COLO668 (cell line): Measurements from ENCODE around the gene ZNF552.
"Not testable (repeated sequence)": the region's sequence is repeated elsewhere in the genome, so short reads cannot be mapped to it uniquely, and the experiment has no call there.

ENCODE experiments used
- DNase-seq: peaks from one replicate; lab custom pipeline; 2025; ENCODE audit not compliant: unreplicated experiment; lab: John Stamatoyannopoulos, UW

ZNF552 gene

GRCh38 chr19:57819475-57820148 is 4.9 kb upstream of the ZNF552 start:
- DNase-seq: peak; percentile 82

DNA sequence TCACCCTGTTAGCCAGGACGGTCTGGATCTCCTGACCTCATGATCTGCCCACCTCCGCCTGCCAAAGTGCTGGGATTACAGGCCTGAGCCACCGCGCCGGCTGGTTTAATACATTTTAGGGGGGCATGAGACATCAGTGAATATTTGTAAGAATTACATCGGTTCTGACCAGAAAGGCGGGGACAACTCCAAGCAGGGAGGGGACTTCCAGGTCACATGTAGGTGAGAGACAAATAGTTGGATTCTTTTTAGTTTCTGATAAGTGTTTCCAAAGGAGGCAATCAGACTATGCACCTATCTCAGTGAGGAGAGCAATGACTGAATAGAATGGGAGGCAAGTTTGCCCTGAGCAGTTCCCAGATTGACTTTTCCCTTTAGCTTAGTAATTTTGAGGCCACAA is 3.7 kb upstream of the ZNF552 start:
- DNase-seq: no peak

DNA sequence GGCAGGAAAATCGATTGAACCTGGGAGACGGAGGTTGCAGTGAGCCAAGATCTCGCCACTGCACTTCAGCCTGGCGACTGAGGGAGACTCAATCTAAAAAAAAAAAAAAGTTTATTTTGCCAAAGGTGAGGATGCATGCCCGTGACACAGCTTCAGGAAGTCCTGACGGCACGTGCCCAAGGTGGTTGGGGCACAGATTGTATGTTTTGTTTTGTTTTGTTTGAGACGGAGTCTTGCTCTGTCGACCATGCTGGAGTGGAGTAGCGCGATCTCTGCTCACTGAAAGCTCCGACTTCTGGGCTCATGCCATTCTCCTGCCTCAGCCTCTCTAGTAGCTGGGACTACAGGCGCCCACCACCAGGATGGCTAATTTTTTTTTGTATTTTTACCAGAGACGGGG is 3.3 kb upstream of the ZNF552 start:
- no peak for DNase-seq

- DNase-seq: no peak
Measured at GRCh38 chr19:57816652-57817051, 1.9 kb upstream of the ZNF552 start.

DNA sequence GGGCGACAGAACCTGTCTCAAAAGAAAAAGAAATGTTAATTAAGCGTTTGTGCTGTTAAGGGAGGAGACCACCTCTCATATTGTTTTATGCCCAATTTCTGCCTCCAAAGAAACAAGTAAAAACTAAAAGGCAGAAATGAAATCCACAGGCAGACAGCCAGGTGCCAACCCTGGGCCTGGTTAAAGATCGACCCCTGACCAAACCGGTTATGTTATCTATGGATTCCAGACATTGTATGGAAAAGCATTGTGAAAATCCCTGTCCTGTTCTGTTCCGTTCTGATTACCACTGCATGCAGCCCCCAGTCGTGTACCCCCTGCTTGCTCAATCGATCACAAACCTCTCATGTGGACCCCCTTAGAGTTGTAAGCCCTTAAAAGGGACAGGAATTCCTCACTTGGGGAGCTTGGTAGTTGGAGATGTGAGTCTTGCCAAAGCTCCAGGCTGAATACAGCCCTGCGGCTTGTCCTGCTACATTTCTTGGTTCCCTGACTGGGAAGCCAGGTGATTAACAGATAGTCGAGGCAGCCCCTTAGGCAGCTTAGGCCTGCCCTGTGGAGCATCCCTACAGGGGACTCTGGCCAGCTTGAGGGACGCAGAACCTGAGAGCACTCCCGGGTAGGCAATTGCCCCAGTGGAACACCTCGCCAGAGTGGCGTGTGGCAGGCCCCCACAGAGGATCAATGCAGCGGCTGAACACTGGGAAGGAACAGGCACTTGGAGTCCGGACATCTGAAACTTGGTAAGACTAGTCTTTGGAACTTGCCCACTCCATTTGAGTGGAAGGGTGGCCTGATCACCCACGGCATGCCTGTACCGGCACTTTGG is 748 bp upstream of the ZNF552 start:
- no peak for DNase-seq

- DNase-seq: peak; percentile 4
Measured at GRCh38 chr19:57813919-57814504, 701 bp downstream of the ZNF552 start.

DNA sequence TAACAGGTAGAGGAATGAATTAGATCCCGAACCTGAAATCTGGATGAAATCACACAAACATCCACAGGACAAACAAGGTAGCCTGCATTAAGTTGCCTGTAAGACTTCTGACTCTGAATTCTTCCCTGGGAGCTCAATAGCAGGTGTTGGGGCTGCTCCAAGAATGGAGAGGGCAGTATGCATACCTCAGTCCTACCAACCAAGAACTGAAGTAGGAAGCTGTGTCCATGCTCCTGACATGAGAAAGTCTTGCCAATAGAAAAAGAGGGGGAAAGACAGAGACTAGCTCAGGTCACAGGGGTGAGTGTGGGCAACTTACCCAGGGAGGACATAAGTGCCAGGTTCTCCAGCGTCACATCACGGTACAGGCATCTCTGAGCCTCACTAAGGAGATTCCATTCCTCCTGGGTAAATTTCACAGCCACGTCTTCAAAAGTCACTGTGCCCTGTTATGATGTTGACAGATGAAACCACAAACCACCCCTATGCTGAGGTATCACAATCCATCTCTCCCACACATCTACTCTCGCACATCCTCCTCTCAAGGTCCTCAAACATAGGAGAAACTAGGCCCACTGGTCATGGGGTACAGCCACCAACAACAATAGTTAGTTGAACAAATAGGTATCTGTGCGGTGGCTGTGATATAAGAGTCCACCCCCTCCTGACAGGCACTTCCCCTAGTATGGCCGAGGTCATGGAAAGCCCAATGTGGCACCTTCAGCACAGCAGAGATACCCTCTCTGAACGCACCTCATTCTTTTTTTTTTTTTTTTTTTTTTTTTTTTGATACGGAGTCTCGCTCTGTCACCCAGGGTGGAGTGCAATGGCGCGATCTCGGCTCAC is 1.5 kb downstream of the ZNF552 start:
- DNase-seq: not testable (repeated sequence)

DNA sequence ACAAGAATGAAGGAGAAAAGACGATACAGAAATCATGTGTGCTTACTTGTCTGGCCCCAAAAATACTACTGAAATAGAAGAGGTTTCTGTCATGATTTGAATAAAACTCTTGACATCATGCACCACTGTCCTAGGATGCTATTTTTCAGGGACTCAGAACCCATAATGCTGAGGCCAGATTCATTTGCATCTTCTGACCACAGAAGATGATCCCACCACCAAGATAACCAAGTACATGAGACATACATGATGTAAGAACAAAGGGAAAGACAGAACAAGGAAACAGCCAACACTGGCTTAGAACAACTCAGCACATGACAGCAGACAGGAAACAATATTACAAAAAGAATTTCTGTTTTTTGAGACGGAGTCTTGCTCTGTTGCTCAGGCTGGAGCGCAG is 2.5 kb downstream of the ZNF552 start:
- DNase-seq: no peak

DNA sequence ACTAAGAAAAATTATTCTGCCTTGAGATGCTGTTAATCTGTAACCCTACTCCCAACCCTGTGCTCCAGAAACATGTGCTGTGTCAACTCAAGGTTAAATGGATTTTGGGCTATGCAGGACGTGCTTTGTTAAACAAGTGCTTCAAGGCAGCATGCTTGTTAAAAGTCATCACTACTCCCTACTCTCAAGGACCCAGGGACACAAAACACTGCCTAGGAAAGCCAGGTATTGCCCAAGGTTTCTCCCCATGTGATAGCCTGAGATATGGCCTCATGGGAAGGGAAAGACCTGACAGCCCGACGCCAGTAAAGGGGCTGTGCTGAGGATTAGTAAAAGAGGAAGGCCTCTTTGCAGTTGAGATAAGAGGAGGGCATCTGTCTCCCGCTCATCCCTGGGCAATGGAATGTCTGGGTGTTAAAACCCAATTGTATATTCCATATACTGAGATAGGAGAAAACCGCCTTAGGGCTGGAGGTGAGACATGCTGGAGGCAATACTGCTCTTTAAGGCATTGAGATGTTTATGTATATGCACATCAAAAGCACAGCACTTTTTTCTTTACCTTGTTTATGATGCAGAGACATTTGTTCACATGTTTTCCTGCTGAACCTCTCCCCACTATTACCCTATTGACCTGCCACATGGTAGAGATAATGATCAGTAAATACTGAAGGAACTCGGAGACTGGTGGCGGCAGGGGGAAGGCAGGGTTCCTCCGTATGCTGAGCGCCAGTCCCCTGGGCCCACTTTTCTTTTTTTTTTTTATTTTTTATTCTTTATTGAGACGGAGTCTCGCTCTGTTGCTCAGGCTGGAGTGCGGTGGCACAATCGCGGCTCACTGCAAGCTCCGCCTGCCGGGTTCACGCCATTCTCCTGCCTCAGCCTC is 4.1 kb downstream of the ZNF552 start:
- DNase-seq: not testable (repeated sequence)

DNA sequence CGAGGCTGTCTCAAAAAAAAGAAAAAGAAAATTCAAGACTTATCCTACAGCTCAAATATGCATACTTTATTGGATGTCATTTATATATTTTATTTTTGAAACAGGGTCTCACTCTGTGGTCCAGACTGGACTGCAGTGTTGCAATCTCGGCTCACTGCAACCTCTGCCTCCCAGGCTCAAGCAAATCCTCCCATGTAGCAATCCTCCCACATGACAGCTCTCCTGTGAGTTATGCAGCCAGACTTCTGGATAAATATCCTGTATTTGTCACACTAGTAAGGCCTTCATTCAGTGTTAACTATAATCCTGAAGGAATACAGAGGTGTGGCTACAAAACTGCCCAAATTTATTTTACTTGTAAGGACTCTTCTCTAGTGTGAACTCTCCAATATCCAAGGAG is 7.2 kb downstream of the ZNF552 start:
- no peak for DNase-seq

DNA sequence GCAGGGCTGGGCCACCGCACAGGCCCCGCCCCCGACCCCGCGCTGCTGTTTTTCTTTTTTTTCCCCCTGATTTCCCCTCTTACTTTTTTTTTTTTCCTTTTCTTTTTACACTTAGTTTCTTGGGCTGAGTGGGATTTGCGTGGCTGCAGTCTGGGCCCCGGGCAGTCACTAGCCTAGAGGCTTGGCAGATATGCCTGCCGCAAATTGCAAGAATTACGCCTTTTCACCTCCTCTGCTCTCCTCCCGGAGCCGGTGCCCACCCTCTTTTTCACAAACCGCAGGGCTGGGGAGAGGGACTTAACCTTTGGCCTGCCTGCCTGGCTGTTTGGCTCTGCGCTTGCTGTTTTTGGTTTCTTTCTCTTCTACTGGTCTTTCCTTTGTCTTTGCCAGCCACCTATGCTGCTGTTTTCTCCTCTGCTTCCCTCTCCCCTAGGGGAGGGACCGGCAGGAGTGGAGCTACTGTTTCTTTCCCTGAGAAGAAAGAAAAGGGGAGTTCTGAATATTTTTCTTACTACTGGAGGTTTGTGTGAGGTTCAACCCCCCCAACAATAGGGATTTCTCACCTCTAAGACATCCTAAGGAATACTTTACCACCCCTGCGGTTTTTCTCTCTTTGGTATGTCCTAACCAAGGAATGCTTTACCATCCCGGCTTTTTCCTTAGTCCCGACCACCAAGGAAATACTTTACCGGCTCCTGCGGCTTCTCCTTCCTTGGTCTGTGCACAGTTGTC is 11.0 kb downstream of the ZNF552 start:
- DNase-seq: no peak

DNA sequence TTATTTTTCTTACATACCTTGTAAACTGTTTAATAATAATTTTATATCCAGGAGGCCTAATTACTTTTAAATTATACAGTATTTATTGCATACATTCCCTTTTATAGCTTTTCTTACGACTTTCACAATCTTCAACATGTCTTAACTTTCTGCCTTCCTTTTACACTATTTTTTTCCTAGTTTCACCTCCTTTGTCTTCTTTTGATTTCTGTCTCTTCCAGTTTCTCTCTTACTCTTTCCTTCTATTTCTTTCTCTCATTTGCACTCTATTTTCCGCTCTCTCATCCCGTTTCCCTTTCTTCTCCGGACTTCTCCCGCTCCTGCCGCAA is 11.5 kb downstream of the ZNF552 start:
- no peak for DNase-seq

DNA sequence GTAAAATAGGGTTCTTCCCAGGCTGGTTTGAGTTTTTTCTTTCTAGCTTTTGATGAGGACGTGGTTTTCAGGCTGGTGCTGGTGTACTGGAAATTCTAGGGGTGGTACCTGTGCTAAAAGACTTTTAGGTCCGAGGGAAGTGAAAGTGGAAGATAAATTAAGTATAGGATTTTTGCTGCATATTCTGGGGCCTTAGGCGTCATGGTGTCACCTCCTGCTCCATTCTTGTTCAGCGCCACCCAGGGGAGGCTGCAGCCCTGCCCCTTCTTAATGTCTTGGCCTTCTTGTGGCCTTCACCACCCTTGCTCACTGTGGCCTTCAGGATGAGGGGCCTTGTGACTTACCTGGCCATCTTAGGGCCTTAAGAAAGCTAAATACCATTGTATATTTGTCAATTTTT is 12.4 kb downstream of the ZNF552 start:
- no peak for DNase-seq

DNA sequence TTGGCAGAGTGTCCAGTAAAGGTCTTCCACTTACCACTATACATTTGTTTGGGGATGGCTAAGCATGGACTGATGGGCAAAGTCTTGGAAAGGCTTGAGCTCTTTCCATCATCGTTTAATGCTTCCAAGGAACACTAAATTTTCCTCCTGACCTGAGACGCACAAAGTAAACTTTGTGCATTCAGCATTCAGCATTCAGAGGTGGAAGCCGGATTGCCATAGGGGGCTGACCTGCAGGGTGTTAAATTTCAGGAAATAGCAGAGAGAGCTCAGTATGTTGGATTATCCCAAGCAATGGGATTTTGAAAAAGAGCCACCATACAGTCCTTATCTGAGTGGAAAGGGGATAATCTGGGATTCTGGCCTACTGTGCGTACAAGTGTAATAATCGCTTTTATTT is 14.0 kb downstream of the ZNF552 start:
- DNase-seq: no peak

DNA sequence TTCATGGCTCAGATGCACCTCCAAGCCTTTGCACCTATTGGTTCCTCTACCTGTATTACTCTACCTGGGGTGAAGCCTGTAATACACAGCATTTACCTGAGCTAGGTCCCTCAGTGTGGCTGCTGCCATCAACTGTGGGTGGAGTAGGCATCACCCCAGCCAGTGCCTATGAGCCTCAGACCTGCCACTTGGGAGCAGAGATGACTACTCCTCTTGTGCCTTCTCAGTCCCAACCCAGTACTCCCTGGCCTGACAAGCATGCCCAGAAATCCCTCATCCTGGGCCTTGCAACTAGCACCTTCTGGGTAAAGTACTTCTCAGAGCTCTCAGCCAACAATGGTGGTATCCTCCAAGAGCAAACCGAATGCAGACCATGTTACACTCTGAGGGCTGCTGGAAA is 18.1 kb downstream of the ZNF552 start:
- not testable (repeated sequence) for DNase-seq

DNA sequence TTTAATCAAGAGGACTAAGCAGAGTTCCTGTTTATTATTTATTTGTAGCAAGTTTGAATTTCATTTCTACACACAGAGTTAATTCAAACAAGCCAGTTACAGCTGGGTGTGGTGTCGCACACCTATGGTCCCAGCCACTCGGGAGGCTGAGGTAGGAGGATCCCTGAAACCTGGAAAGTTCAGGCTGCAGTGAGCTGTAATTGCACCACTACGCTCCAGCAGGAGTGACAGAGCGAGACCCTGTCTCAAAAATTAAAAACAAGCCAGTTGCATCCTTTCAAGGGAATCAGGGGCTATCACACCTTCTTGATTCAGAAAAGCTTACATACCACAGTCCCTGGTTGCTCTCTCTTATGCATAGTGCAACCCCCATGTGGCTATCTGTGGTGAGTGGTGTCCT is 25.4 kb downstream of the ZNF552 start:
- DNase-seq: no peak

DNA sequence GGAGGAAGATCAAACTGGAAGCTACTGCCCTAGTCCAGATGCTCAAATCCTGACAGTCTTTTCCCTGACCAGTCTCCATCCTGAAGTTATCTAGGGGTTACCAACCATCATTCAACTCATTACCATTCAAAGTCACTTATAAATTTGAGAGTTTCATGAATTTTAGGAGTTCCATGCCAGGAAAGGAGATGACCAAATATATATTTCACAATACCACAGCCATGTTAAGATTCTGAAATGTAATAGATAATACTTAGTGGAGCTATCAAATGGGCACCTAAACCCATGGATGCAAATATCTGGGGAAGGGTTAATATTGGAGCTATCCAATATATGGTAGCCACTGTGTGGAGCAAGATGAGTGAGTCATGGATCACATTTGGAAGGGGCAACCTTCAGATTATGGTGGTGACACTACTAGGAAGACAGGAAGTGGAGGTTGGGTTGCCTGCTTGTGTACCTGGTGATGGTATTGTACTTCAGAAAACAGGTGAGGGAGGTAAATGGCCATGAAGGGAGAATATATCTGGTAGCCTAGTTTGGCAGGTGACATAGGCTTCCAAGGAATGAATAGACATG is 26.5 kb downstream of the ZNF552 start:
- DNase-seq: no peak

- DNase-seq: no peak
Measured at GRCh38 chr19:57786906-57787305, 27.8 kb downstream of the ZNF552 start.

DNA sequence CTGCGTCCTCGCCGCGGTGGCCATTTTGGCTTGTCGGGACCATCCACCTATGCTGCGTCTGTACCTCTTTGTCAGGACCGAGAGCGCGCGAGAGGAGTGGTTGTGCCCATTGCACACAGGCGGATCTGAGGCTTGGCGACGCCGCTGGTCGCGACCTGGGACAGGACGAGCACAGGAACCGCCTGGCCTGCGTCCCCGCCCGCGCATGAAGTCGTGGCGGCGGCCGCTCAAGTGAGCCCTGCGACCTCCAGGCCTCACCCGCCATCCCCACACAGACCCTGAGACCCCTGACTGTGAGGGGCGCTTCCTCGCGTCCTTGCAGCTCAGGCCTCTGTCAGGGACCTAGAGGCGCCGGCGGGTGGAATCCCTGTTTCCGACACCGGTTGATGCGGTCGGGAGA is 28.4 kb downstream of the ZNF552 start:
- no peak for DNase-seq
